GM19023 (cell line): ENCODE results near the gene NME8.

ENCODE experiments used
- ATAC-seq: cut with Tn5 transposase; IDR thresholded peaks from one replicate; pipeline ENCODE4 v1.9.1; 2021; ENCODE audit warnings: mild to moderate bottlenecking, moderate library complexity; ENCODE audit not compliant: unreplicated experiment

The NME8 gene

DNA sequence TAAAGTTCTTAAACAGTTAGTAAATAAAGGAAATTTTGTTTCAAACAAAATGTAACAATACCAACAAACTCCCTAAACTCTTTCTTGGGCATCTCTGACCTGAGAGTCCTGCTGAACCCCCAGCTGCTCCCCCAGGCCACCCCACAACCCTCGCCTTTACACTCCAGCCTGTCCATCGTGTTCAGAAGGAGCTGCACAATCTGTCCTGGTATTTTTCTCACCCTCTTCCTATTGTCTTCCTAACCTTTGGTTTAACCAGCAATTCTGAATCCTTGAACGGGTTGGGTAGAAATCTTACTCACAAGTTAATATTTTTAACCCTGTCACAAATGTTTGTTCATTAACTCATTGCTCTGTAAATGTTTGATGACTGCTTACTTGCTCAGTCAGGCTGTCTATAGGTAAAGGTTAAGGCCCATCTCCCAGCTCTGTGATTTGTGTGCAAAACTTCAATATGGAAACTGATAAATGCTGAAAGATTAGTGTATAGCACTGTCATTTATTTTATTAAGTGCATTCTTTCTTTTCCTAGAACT, 51.4 kb downstream of the NME8 start:
- no peak for ATAC-seq

DNA sequence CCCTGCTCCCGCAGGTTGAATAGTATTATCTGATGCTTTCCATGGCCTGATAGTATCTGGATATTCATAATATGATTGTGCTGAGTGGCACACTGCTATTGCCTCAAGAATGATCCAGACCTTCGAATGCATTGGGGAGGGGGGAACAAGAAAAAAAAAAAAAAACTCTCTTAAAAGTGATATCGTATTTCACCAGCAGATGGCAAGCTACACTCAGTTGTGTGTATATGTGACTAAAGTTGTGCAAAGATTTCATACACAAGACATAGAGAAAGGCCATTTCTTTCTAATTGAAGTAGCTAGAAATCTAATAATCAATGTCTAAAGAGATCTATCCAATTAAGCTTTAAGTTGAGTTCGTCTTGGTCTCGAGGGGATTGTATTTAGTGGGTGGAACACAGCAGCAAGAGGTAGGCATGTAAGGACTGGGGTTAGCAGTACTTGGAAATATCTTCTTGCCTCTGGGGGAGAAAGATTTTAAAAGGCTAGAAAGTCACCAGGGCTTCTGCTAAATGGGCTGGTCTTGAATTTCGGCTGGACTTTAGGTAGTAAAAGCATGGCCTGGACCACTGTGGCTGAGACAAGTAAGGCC, 52.9 kb downstream of the NME8 start:
- ATAC-seq, result no peak

GRCh38 chr7:37901890-37902524, 53.6 kb downstream of the NME8 start:
- no peak for ATAC-seq

- no peak for ATAC-seq
Measured at GRCh38 chr7:37908221-37908788, 59.9 kb downstream of the NME8 start.

DNA sequence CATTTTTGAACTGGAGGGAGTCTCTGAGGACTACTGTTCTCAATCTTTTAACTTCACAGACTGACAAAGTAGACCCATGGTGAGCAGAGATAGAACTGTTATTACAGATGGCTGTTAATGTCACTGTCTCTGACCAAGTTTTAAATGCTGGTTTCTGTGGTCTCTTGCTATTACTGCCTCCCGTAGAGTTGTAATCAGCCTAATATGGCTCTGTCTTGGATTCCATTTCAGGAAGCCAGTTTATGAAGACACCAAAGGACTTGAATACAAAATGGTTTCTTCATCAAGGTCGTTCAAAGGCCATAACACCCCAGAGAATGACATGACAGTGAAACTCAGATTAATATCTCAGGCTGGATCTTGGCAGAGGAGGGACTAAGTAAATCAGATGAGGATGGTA, 64.4 kb downstream of the NME8 start:
- ATAC-seq, result no peak

GRCh38 chr7:37915438-37915837, 67.0 kb downstream of the NME8 start:
- ATAC-seq, result no peak

DNA sequence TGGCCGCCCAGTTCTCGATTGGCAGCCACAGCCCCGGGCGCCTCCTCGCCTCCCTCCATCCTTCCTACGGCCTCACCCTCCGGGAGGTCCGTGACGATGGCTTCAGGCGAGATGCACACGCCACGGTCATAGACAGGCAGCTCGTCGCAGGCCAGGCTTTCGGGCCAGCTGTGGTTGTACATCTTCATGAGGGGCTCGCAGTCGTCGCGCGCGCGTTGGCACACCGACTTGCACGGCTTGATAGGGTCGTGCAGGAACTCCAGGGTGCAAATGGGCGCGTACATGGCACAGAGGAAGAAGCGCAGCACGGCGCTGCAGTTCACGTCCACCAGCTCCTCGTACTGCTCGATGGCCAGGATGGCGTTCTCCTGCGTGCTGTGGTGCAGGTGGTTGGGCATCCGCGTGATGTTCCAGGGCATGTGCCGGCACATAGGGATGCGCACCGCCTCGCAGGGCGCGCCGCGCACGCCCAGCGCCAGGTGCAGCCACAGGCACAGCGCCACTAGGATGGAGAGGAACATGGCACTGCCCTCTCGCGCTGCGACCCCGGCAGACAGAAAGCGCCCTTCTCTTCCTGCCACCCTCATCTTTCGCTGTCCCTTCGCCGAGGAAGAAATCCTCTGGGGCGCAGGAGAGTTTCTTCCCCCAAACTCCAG, 67.7 kb downstream of the NME8 start:
- no peak for ATAC-seq

GRCh38 chr7:37916673-37917660, 68.6 kb downstream of the NME8 start, which contains the start of gene SFRP4:
Gene SFRP4 (minus strand): TSS chr7:37916817. CDS start chr7:37916537, 280 bp downstream.
- ATAC-seq, result peak; percentile 31

GRCh38 chr7:37918526-37918925, 70.1 kb downstream of the NME8 start:
- no peak for ATAC-seq

GRCh38 chr7:37920305-37920848, 72.0 kb downstream of the NME8 start, which contains the start of gene EPDR1:
Gene EPDR1 (plus strand): TSS chr7:37920640. CDS start chr7:37920940, 300 bp downstream.
- ATAC-seq, result peak; percentile 49

GRCh38 chr7:37920849-37921805, 72.7 kb downstream of the NME8 start:
- ATAC-seq, result peak; percentile 58

DNA sequence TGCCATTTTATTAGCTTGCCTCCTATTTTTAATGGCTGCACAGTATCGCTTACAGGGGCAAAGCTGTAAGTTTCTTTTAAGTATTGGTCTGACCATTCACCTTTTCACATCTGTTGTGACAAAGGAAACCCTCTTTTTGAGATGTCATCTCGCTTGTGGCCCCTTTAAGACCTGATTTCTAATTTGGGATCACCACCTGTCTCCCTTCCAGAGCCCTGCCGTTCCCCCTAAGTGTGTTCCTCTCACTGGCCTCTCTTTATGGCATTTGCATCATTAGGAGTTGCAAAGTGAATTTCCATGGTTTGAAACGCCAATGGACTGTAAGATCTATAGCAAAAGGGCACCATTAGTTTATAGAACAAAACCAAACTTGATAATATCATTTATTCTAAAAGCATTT, 73.5 kb downstream of the NME8 start:
- ATAC-seq, result no peak

GRCh38 chr7:37923996-37924395, 75.6 kb downstream of the NME8 start:
- no peak for ATAC-seq

DNA sequence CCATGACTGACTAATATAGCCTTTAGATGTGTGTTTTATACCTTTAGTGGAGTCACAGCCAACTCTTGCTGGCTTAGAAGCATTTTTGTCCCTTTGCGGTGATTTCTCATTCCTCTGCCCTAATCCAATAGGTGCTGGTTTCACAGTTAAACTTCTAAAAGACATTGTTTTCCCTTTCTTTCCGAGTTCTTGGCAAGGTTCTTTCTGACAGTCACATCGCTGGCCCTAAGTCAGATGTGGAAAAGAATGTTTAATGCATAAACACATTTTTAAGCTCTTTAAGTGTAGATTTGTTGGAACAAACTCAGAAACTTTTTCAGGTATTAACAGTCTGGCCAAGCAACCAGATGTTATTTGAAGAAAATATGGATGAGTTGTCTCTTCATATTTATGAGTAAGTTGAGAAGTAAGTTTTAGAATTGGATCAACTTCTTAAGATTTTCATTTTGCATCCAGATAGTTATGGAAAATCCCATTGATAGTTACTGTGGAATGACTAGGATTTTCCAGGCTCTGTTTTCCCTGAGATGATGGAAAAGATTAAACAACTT, 76.2 kb downstream of the NME8 start:
- ATAC-seq, result no peak

GRCh38 chr7:37925620-37926019, 77.2 kb downstream of the NME8 start:
- ATAC-seq, result no peak

DNA sequence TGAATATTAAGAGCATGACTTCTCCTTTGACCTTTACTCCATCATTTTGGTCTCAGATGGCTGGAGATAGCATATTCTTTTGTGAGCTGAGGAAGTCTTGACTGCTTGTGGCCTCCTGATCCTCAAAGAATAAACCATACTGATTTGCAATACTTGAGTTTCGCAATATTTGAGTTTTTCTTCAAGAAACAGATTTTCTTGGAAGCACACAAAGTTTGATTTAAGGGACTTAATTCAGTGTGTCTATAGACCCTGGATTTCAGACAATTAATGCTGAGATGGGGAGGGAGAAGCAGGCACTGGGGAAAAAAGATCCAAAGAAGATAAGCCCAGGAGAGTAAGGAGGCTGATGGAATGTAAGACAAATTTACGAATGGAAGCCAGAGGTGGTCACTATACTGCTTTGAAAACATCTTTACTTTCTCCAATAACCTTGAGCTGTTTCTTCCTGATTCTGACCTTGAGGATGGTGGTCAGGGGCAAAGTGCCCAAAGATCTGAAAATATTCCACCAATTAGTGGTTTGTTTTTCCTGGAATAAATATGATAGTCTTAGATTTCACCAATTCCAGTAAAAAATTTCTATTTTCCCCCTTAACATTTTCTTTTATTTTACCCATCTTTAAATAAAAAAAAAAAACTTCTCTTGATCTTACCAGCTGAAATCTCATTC, 79.5 kb downstream of the NME8 start:
- no peak for ATAC-seq

DNA sequence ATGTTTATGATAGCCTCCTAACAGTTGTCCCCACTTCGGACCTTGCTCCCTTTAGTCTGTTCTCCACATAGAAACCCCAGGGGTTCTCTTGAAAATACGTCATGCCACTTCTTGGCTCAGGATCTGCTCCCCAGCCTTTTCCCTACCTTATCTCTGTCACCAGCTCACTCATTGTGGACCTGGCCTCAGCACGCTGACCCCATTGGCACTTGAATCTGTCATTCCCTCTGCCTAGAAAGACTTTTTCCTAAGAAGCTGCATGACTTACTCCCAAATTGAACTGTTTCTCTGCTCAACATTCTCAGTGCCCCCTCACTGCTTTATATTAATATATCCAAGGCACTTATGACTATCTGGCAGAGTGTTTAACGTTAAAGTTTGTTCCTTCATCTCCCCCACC, 80.5 kb downstream of the NME8 start:
- ATAC-seq, result no peak
